ENCODE data around the gene RNASE12. TPM values are rescaled to one million over a fixed set of nuclear protein-coding genes. Genes with fewer than 3 reads are reported as not detected.

RNASE12 gene
- total and polyA plus RNA-seq, 2 donors (not counting 3 experiments of a cell fraction or from before 2014, with no cell fraction given) = not detected

DNA sequence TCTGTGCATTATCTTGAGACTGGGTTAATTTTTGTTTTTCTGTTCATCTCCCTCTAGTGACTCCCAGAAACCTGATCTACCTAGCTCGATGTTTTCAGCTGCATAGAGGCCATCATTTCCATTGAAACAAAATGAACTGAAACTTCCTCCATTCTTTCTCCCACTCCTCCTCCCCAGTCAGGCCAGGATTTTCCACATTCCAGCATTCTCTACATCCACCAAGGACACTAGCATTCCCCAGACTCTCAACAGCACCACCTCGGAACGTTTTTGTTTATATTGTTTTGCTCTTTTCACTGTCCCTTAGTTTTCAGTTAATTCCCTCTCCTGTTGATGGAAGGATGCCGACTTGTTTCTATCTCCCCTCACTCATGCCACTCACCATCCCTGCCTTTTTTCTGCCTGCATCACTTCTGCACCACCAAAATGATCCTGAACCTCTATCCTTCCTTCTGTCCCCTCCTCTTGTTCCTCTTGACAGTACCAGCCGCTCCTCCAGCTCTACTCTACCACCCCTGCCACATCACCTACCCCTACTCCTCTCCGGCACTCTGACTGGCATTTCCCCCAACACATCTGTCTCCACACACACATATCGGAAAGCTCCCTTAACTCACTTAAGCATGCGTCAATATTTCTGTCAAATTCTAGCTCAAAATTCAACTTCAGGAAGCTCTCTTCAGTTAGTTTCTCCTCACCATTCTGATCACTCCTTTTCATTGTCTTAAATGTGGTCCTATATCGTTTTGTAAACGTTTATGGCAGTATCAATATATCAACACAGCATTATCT is 37.1 kb upstream of the RNASE12 start:
- no peak for FAIRE-seq
- no peak overlapping the region for H3K9ac ChIP-seq (replicated peaks; ENCODE audit: extremely low read depth, insufficient read depth, low read length)
- H3K4me3 ChIP-seq (replicated peaks in 1 of 3; ENCODE audit: insufficient read depth in 1 of 3, low read depth in 1 of 3, low read length in 3 of 3) = no peak overlapping the region
- H3K9me1 ChIP-seq (replicated peaks; ENCODE audit: control insufficient read depth, extremely low read depth, insufficient read depth, low read length) = no peaks in the 10 kb centered on the region
- H3K4me1 ChIP-seq (ENCODE audit: control insufficient read depth, extremely low read depth, insufficient read depth, low read length) = peaks cover 36% of the 10 kb centered on the region
- no peaks in the 10 kb centered on the region for H4K20me1 ChIP-seq (replicated peaks; ENCODE audit: control insufficient read depth, extremely low read depth, insufficient read depth, low read length)
- H3K79me2 ChIP-seq (ENCODE audit: control insufficient read depth, insufficient read depth, low read length) = no peaks in the 10 kb centered on the region
- H3K27me3 ChIP-seq (ENCODE audit: control insufficient read depth in 2 of 2, insufficient read depth in 2 of 2, low read length in 2 of 2) = peaks cover 26 to 41% of the 10 kb centered on the region in 2 experiments
- no peaks in the 10 kb centered on the region for H3K9me3 ChIP-seq (replicated peaks; ENCODE audit: control insufficient read depth, insufficient read depth, low read length)
- intact Hi-C loops (cut with micrococcal nuclease) = no loop called here
- H3K27ac ChIP-seq (ENCODE audit: insufficient read depth, low read depth, low read length) = no peak overlapping the region
- no peak overlapping the region for H2AFZ ChIP-seq (ENCODE audit: low read depth, low read length)
- BruUV-seq (replicated peaks) = no TSS peak
- no peak overlapping the region for H3K4me2 ChIP-seq (ENCODE audit: insufficient read depth, low read length)
- dilution Hi-C loops (cut with MboI; ENCODE audit: extremely low pct_ligation_motif_present, low sequenced_read_pairs) = no loop called here
- POLR2A ChIA-PET = no interaction called here
- TF ChIP-seq POLR2AphosphoS5 (IDR thresholded peaks at IDR 0.05; ENCODE audit: insufficient read depth, low read depth, low read length) (no peak), EZH2 (IDR thresholded peaks at IDR 0.05; ENCODE audit: borderline replicate concordance, low read depth, low read length, severe bottlenecking) (no peak), FOS (IDR thresholded peaks at IDR 0.05; ENCODE audit: borderline replicate concordance, insufficient read depth, low read length) (no peak), POLR2A (IDR thresholded peaks at IDR 0.05; ENCODE audit: low read depth, low read length) (no peak), GATA2 (IDR thresholded peaks at IDR 0.05; ENCODE audit: insufficient read depth, insufficient read length, low read depth, low read length) (no peak), JUN (IDR thresholded peaks at IDR 0.05; ENCODE audit: borderline replicate concordance, insufficient read depth, insufficient read length, low read depth) (no peak), MYC (IDR thresholded peaks at IDR 0.05; ENCODE audit: low read depth, low read length) (no peak)
- TF ChIP-seq, protein P1, sequence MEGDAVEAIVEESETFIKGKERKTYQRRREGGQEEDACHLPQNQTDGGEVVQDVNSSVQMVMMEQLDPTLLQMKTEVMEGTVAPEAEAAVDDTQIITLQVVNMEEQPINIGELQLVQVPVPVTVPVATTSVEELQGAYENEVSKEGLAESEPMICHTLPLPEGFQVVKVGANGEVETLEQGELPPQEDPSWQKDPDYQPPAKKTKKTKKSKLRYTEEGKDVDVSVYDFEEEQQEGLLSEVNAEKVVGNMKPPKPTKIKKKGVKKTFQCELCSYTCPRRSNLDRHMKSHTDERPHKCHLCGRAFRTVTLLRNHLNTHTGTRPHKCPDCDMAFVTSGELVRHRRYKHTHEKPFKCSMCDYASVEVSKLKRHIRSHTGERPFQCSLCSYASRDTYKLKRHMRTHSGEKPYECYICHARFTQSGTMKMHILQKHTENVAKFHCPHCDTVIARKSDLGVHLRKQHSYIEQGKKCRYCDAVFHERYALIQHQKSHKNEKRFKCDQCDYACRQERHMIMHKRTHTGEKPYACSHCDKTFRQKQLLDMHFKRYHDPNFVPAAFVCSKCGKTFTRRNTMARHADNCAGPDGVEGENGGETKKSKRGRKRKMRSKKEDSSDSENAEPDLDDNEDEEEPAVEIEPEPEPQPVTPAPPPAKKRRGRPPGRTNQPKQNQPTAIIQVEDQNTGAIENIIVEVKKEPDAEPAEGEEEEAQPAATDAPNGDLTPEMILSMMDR (IDR thresholded peaks at IDR 0.05; ENCODE audit: extremely low read depth in 1 of 2, insufficient read depth in 1 of 2, low read depth in 1 of 2, low read length in 2 of 2) = no peak
- TF ChIP-seq, protein P2, sequence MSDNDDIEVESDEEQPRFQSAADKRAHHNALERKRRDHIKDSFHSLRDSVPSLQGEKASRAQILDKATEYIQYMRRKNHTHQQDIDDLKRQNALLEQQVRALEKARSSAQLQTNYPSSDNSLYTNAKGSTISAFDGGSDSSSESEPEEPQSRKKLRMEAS (IDR thresholded peaks at IDR 0.05; ENCODE audit: insufficient read depth, insufficient read length) = no peak
- no peaks in the 10 kb centered on the region for H3K36me3 ChIP-seq (ENCODE audit: control insufficient read depth in 2 of 2, extremely low read depth in 1 of 2, insufficient read depth in 2 of 2, low read length in 2 of 2)
- CTCF ChIA-PET = interaction anchor here (1.2 kb wide), 1 partner anchor 15 kb away, joined by 6 read pairs; no protein-coding TSS in a partner anchor
- DNase-seq (ENCODE audit: low read depth, low spot score) = no peak
